Esophagus squamous epithelium (tissue), 4 donors: ENCODE results near the gene UGT2A3.

ENCODE experiments used
- POLR2A ChIP-seq, 4 donors: fragments of 450-650 bp; IDR thresholded peaks; one replicate each; pipeline ENCODE4 v1.6.1; 2017; ENCODE audit warnings: antibody characterized with exemption in 4 of 4, mild to moderate bottlenecking in 4 of 4, moderate library complexity in 3 of 4
- TF ChIP-seq, protein P1 (sequence below), 6 experiments: fragments of 450-650 bp in 4 of 6; fragments of 200-600 bp in 2 of 6; sonication (generic) in 2 of 6; IDR thresholded peaks; one replicate each; pipeline ENCODE4 v1.5.1; 2016 to 2019; ENCODE audit warnings: antibody characterized with exemption in 6 of 6, mild to moderate bottlenecking in 4 of 6, moderate library complexity in 4 of 6

DNA sequence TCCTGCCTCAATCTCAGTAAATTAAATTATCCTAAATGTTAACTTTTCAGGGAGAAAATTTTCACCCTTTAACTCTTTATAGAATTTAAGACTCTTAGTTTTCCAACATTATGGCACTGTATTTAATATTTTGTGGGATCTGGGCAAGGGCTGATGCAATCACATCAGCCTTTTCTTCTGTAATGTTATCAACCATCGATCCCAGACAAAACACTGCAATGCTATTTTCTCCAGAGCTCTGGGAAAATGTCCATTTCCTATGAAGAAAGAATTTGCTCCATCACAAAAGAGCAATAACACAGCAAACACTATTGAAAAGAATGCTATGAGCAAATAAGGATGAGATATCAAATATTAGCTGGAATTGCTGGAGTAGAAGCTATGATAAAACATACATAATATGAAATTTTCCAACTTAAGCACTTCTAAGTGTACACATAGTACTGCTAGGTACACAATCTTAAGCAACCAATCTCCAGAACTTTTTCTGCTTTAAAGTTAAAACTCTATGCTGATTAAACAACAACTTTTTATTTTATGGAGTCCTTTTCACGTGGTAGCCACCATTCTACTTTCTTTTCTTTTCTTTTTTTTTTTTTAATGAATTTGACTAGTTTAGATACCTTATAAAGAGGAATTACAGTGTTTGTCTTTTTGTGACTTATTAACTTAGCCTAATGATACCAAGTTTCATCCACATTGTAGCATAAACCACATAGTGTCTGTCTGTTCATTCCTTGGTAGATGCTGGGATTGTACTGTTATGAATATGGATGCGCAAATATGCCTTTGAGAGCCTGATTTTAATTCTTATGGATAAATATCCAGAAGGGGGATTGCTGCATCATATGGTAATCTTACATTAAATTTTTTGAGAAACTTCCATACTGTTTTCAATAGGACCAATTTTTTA, 43.6 kb downstream of the UGT2A3 start:
- TF ChIP-seq, protein P1, sequence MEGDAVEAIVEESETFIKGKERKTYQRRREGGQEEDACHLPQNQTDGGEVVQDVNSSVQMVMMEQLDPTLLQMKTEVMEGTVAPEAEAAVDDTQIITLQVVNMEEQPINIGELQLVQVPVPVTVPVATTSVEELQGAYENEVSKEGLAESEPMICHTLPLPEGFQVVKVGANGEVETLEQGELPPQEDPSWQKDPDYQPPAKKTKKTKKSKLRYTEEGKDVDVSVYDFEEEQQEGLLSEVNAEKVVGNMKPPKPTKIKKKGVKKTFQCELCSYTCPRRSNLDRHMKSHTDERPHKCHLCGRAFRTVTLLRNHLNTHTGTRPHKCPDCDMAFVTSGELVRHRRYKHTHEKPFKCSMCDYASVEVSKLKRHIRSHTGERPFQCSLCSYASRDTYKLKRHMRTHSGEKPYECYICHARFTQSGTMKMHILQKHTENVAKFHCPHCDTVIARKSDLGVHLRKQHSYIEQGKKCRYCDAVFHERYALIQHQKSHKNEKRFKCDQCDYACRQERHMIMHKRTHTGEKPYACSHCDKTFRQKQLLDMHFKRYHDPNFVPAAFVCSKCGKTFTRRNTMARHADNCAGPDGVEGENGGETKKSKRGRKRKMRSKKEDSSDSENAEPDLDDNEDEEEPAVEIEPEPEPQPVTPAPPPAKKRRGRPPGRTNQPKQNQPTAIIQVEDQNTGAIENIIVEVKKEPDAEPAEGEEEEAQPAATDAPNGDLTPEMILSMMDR (IDR thresholded peaks at IDR 0.05), result no peak
- TF ChIP-seq POLR2A (IDR thresholded peaks at IDR 0.05), result no peak
